T-helper 17 cell (primary cell): ENCODE data around the gene C5. TPM values are rescaled to one million over a fixed set of nuclear protein-coding genes. Genes with fewer than 3 reads are reported as not detected.
A peak's percentile ranks its signal among the peaks of the same experiment; 100 is the strongest.

Source experiments
- ATAC-seq: fragments of 150-1000 bp; cut with Tn5 transposase; 2 replicates; pipeline ENCODE4 v1.10.0; 2021; ENCODE audit warnings: mild to moderate bottlenecking, moderate library complexity
- DNase-seq, 3 donors: peaks; one replicate each; pipeline versions ENCODE4 v3.0.0 to v3.0.0-alpha.2; 2020 to 2021
- H3K9me3 ChIP-seq: one replicate; pipeline ENCODE4 v1.7.0; 2013; ENCODE audit warnings: low read length, mild to moderate bottlenecking; ENCODE audit not compliant: control insufficient read depth, poor library complexity, severe bottlenecking
- H3K27ac Mint-ChIP-seq: one replicate; pipeline ENCODE4 v1.8.0; 2022; ENCODE audit warnings: mild to moderate bottlenecking, moderate library complexity, mixed read lengths
- H3K27me3 Mint-ChIP-seq: one replicate; pipeline ENCODE4 v1.8.0; 2022; ENCODE audit warnings: mixed read lengths
- H3K36me3 Mint-ChIP-seq: one replicate; pipeline ENCODE4 v1.8.0; 2022; ENCODE audit warnings: low read depth, mixed read lengths
- H3K4me1 Mint-ChIP-seq: one replicate; pipeline ENCODE4 v1.8.0; 2022; ENCODE audit warnings: mild to moderate bottlenecking, mixed read lengths
- H3K4me3 Mint-ChIP-seq: one replicate; pipeline ENCODE4 v1.8.0; 2022; ENCODE audit warnings: mild to moderate bottlenecking, moderate library complexity, mixed read lengths
- total RNA-seq, 4 donors: library from RNA in 2 of 4; stranded (reverse) in 2 of 4; gene quantifications; one replicate each; pipeline ENCODE4 v1.2.3 and lab custom pipeline; 2022 to 2026

The C5 gene
- total RNA-seq, 2 donors from 2014 or later, result 1.3 to 1.9 TPM

DNA sequence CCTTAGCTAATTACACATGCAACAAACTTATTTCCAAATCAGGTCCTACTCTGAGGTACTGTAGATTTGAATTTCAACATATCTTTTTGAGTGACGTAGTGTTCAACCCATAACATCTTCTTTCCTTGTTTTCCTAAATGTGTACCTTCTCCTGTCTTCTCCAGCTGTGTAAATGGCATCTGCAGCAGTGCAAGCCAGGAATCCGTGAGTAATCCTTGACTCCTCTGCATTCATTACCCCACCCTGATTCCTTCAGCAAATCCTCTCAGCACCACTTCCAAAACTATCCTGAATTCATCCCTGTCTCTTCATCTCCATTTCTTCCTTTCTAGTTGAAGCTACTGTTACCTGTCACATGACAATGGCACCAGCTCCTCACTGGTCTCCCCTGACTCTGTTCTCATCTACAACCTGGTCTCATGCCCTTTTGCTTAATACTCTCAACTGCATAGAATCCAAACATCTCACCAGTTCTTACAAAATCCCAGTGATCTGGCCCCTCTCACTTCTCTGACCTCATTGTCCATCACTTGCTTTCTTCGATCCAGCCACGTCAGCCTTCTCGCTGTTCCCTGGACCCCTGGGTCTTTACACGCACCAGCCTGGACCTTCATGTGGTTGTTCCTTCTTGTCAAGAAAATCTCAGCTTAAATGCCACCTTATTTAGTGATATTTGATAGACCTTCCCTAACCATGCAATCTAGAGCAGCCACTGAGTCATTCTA lies 108.9 kb downstream of the C5 start:
- peaks cover 5% of the 10 kb centered on the region for H3K36me3 Mint-ChIP-seq
- no peak overlapping the region for H3K4me3 Mint-ChIP-seq
- no peak overlapping the region for H3K27ac Mint-ChIP-seq
- DNase-seq (no peak), ATAC-seq (no peak)
- H3K4me1 Mint-ChIP-seq, result peaks cover 18% of the 10 kb centered on the region
- H3K9me3 ChIP-seq, result no peaks in the 10 kb centered on the region
- no peaks in the 10 kb centered on the region for H3K27me3 Mint-ChIP-seq

DNA sequence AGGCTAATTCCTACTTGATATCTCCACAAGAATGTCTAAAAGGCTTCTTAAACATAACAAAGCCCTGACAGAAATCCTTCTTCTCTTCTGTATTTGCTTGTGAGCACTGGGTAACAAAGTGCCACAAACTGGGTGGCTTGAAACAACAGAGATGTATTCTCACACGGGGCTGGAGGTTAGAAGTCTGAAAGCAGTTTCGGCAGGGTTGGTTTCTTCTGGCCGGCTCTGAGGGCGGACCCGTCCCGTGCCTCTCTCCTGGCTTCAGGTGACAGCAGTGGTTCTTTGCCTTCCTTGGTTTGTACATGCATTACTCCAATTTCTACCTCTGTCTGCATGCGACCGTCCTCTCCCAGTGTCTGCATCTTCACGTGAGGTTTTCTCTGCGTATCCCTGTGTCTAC lies 109.5 kb downstream of the C5 start:
- ATAC-seq, result no peak
- Mint-ChIP-seq H3K27ac (no peak overlapping the region), H3K27me3 (no peaks in the 10 kb centered on the region), H3K36me3 (peaks cover 5% of the 10 kb centered on the region), H3K4me1 (peaks cover 24% of the 10 kb centered on the region), H3K4me3 (no peak overlapping the region)
- H3K9me3 ChIP-seq, result no peaks in the 10 kb centered on the region
- no peak for DNase-seq

DNA sequence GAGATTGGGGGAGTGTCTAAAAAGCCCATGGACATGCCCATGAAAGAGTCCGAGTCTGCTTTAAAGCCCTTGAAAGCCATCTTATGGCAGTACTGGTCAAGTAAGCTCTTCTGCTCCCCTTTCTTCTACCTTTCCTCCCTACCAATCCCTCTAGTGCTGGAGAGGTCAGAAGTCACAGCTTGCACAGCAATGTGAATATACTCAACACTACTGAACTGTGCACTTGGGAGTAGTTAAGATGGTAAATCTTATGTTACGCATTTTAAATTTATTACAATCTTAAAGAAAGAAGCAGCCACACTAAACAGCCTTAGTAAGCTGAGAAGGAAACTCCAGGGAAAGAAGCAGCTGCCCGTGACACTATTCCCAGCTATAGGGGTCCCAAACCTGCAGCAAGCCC lies 111.2 kb downstream of the C5 start:
- DNase-seq (no peak), ATAC-seq (no peak)
- H3K4me3 Mint-ChIP-seq, result no peak overlapping the region
- H3K27ac Mint-ChIP-seq, result no peak overlapping the region
- H3K27me3 Mint-ChIP-seq, result no peaks in the 10 kb centered on the region
- peaks cover 28% of the 10 kb centered on the region for H3K4me1 Mint-ChIP-seq
- H3K36me3 Mint-ChIP-seq, result peaks cover 5% of the 10 kb centered on the region
- H3K9me3 ChIP-seq, result no peaks in the 10 kb centered on the region

DNA sequence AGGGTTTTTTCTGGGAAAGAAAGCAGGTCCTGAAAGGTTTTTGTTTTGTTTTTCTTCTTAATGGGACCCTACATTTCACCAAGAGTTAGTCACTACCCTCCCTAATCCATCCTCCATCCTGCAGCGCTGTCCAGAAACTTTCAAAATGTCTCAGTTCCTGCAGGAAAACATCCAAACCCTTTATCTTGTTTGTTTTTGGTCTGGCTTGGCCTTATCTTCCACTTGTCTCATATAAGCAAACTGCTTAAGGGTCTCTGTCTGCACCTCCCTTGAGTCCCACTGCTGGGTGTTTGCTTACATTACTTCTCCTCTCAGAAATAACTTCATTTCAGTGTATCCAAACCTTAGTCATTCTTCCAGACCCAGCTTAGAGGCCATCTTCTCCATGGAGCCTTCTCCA lies 112.5 kb downstream of the C5 start:
- Mint-ChIP-seq H3K27ac (peak overlapping the region; percentile 100), H3K4me1 (peaks cover 35% of the 10 kb centered on the region), H3K36me3 (peaks cover 5% of the 10 kb centered on the region), H3K4me3 (no peak overlapping the region), H3K27me3 (no peaks in the 10 kb centered on the region)
- H3K9me3 ChIP-seq, result no peaks in the 10 kb centered on the region
- no peak for ATAC-seq
- DNase-seq, result no peak

DNA sequence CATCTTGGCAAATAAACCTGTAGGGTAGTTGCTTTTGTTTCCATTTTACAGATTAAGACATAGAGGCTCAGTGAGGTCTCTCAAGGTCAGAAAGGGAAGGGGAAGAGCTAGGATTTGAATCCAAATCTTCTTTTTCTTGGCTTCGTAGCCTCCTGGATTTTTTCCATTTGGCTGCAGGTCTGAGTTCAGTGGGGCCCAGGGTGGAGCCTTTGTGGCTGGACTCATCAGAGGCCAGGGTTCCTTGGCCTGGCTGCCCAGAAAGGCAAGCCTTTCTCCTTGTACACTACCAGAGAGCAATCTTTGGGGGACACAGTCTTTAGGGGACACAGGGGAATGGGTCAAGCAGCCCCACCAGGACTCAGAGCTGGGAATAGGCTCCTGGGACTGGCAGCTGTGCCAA lies 112.9 kb downstream of the C5 start:
- no peak for ATAC-seq
- Mint-ChIP-seq H3K36me3 (peaks cover 5% of the 10 kb centered on the region), H3K27ac (peak overlapping the region; percentile 100), H3K27me3 (no peaks in the 10 kb centered on the region), H3K4me3 (no peak overlapping the region), H3K4me1 (peaks cover 39% of the 10 kb centered on the region)
- no peaks in the 10 kb centered on the region for H3K9me3 ChIP-seq
- no peak for DNase-seq

DNA sequence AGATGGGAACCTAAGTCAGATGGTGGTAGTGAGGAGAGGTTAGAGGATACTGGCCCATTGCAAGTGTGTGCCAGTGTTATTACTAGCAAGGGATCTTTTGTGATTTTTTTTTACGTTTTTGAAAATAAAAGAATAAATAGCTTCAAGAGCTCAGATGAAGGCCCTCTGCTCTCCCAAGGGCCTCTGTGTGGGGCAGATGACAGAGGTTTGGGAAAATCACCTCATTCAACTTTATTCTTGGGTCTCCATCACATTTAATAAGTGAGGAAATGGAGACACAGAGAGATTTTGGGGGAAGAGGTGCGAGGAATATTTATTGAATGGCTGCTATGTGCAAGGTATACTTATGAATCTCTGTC lies 113.3 kb downstream of the C5 start:
- Mint-ChIP-seq H3K4me3 (peak overlapping the region; percentile 74), H3K27ac (peak overlapping the region; percentile 100), H3K36me3 (peaks cover 5% of the 10 kb centered on the region), H3K27me3 (no peaks in the 10 kb centered on the region), H3K4me1 (peaks cover 41% of the 10 kb centered on the region)
- DNase-seq (no peak), ATAC-seq (no peak)
- no peaks in the 10 kb centered on the region for H3K9me3 ChIP-seq

DNA sequence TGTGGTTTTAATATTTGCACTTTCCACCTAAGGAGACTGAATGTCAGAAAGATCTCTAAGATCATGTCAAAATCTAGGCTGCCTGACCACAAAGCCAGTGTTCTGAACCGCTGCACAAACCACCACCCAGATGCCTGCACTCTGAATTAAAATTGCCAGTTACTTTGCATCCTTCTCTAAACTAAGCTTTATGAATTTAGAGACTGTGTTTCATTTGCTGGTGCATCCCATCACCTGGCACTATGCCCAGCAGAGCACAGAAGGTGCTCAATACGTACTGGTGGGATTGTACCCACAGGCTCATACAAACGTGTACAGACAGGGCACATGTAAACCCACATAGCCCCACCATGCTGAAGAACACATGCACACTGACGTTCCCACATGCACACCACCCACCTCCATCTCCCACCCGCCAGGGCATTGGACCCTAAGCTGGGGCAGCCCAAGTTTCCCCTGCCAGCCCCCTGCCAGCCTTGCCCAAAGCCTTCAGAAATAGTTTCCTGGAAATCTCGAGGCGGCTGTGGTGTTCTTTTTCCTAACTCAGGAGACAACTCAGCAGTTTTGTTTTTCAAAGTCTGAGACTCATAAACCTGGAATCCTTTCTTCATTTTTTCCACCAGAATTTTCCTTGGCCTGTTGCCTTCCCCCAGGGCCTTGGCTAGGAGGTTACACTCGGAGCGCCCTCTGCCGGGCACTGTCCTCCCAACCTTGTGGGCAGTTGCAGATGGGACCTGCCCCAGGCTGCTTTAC lies 113.9 kb downstream of the C5 start:
- Mint-ChIP-seq H3K4me1 (peaks cover 43% of the 10 kb centered on the region), H3K27me3 (no peaks in the 10 kb centered on the region)

DNA sequence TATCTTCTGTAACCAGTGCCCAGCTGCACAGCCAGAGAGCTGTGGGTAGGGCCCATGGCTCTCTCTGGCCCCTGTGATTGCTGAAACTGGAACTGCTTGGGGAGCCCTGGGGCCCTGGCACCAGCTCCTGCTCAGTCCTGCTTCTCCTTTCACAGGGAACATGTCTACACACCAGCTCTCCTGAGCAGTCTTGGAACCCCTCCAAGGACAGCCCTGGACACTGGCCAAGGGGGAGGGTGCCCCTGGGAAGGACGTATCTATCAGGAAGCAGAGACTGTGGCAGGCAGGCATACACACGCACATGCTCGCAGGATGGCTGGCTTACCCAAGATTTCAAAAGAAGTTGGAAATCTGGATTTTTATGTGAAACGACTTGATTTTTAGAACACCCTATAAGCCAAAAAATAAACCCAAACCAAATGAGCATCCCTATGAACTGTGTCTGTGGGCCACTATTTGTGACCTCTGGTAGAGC lies 114.7 kb downstream of the C5 start:
- H3K27me3 Mint-ChIP-seq, result no peaks in the 10 kb centered on the region
- H3K4me1 Mint-ChIP-seq, result peaks cover 46% of the 10 kb centered on the region
- no peak for ATAC-seq
- no peaks in the 10 kb centered on the region for H3K36me3 Mint-ChIP-seq
- no peak for DNase-seq
- H3K9me3 ChIP-seq, result no peaks in the 10 kb centered on the region
- H3K27ac Mint-ChIP-seq, result peak overlapping the region; percentile 100
- H3K4me3 Mint-ChIP-seq, result peak overlapping the region; percentile 74

More for the DNA sequence above, 113.9 kb downstream of the C5 start:
- H3K27ac Mint-ChIP-seq, result peak overlapping the region; percentile 100
- peak overlapping the region; percentile 74 for H3K4me3 Mint-ChIP-seq
- H3K36me3 Mint-ChIP-seq, result peaks cover 2% of the 10 kb centered on the region
- DNase-seq, result peak; percentile 74 to 88 (median 80)
- peak; percentile 76 for ATAC-seq
- H3K9me3 ChIP-seq, result no peaks in the 10 kb centered on the region

DNA sequence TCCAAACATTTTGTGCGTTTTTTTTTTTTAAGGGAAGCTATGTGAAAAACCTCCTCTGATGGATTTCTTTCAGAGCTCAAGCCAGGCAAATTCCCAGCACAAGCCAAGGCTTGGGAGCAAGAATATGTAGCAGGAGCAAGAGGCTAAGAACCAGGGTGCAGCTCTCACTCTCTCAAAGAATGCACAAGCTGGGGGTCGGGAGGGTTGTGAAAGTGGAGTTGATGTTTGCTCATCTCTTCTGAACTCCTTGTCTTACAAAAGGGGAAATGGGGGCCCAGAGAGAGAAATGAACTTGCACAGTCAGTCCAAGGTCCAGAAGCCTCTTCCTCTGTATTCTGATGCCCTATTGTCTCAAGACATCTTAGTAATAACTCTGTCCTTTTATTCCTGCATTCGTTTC lies 115.8 kb downstream of the C5 start:
- H3K27ac Mint-ChIP-seq, result peak overlapping the region; percentile 100
- H3K9me3 ChIP-seq, result no peaks in the 10 kb centered on the region
- H3K4me3 Mint-ChIP-seq, result no peak overlapping the region
- H3K27me3 Mint-ChIP-seq, result no peaks in the 10 kb centered on the region
- H3K36me3 Mint-ChIP-seq, result no peaks in the 10 kb centered on the region
- ATAC-seq (no peak), DNase-seq (no peak)
- peaks cover 51% of the 10 kb centered on the region for H3K4me1 Mint-ChIP-seq

DNA sequence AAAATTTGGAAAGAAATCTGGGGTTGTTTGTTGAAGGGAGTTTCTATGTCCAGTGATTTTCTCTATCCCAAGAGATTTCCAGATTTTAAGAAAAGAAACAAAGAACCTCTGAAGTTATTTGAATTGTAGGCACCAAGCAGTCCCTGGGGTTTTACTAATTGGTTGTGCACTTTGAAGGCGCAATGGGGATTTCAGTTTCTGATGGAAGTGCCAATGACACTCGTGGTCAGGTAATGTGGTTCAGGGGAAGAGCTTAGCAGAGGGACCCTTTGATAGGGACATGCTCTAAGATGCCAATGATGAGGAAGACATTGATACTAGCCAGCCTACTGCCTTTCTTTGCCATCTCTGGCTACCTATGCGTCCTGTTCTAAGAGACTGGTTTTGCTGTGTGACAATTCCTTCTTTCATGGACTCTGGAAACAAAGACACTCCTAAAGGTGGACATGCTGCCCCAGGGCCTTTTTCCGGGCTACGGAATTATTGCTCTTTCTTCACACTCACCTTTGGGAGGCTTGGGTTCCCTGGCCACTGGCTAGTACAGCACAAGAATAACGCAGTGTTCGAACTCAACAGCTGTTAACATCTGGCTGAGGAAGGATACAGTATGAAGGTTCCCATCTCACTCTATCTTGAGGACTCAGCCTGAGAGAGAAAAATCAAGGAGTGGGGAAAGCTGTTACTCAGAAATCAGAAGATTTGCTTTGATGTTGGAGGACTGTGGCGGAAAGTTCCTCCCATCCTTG lies 116.6 kb downstream of the C5 start:
- ATAC-seq (no peak), DNase-seq (no peak)
- H3K4me3 Mint-ChIP-seq, result no peak overlapping the region
- peaks cover 53% of the 10 kb centered on the region for H3K4me1 Mint-ChIP-seq
- H3K27ac Mint-ChIP-seq, result peak overlapping the region; percentile 100
- H3K9me3 ChIP-seq, result no peaks in the 10 kb centered on the region
- no peaks in the 10 kb centered on the region for H3K27me3 Mint-ChIP-seq
- no peaks in the 10 kb centered on the region for H3K36me3 Mint-ChIP-seq

DNA sequence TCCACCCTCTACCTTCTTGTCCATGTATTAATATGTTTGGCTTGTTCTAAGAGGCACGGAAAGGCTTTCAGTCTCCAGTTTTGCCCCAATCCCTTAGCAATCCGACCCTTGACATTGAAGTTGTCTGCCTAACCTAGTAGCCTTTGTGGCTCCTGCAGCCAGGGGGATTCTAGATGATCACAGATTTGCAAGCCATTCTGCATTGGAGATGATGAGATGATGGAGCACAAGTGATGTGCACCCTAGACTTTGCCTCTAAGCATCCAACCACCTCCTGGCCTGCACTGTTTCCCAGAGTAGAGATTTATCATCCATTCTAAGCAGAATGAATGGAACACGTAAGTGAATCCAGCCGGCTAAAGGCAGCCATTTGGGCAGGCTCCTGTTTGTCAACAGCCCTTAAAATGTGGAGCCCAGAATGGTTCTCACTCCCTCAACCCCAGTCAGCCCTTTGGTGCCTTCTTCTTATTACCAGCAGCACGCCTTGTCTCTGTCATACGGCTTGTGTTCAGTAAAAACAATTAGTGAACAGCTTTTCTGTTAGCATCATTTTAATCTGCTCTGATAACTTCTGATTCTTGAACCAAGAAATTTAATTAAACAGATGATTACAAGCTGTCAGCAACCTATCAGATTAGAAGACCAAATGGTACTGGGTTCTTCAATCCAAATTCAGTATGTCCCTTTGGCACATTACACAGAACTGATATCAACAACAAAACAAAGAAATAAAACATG lies 117.8 kb downstream of the C5 start:
- DNase-seq, result no peak
- Mint-ChIP-seq H3K4me3 (peak overlapping the region; percentile 59), H3K36me3 (peaks cover 5% of the 10 kb centered on the region), H3K27ac (peak overlapping the region; percentile 100), H3K27me3 (no peaks in the 10 kb centered on the region), H3K4me1 (peaks cover 64% of the 10 kb centered on the region)
- no peaks in the 10 kb centered on the region for H3K9me3 ChIP-seq
- ATAC-seq, result no peak

DNA sequence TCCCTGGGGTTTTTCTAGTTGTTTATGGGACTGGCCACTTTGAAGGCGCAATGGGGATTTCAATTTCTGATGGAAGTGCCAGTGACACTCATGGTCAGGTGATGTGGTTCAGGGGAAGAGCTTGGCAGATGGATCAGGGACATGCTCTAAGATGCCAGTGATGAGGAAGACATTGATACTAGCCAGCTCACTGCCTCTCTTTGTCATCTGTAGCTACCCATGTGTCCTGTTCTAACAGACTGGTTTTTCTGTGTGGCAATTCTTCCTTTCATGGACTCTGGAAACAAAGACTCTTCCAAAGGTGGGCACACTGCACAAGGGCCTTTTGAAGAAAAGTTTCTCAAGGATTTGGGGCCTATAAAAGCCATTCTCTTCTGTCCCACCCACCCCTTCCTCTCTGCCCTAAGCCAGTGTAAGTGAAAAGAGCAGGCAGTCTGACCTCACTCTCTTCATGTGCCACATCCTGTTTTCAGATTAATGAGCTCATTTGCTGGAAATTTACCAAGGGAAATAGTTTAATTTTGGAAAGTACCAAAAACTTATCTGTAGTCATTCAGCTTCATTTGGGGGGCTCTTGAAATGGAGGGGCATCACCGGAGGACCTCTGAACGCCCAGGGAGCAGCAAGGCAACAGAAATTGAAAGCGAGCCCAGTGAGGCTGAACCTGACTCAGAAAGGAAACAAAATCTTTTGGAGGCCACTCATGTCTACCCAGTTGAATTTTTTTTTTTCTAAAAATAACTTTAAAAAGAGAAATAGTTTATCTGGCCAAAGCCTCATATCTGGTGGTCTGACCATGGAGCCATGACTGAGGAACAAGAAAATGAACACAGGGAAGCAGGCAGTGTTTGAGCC lies 118.6 kb downstream of the C5 start:
- no peaks in the 10 kb centered on the region for H3K9me3 ChIP-seq
- peak; percentile 70 for ATAC-seq
- Mint-ChIP-seq H3K4me3 (peak overlapping the region; percentile 82), H3K4me1 (peaks cover 64% of the 10 kb centered on the region), H3K36me3 (peaks cover 5% of the 10 kb centered on the region), H3K27me3 (no peaks in the 10 kb centered on the region), H3K27ac (peak overlapping the region; percentile 100)
- DNase-seq, result peak in 2 of 3 donors; percentile 38 to 46
